HepG2 (cell line): ENCODE results near the gene NHLH2. TPM values are rescaled to one million over a fixed set of nuclear protein-coding genes. Genes with fewer than 3 reads are reported as not detected.

Experiments used
- ATAC-seq: fragments of 200-7000 bp; cut with Tn5 transposase; 3 replicates; pipeline ENCODE4 v1.9.1; 2020; ENCODE audit warnings: mild to moderate bottlenecking, moderate library complexity
- BruUV-seq: library from RNA; stranded (reverse); fragments of 400-500 nt; replicated peaks from 2 replicates; lab custom pipeline; 2021; lab: Mats Ljungman, UMichigan
- CTCF ChIA-PET: fragments of 300-600 bp; formaldehyde crosslinking; extraction: SDS; loops from one replicate; lab custom pipeline; 2021; ENCODE audit warnings: low total read pairs, inconsistent platforms, low intra/inter-chr PET ratio; lab: Yijun Ruan, JAX
- POLR2A ChIA-PET: fragments of 350-600 bp; sonication (Branson Sonifier 250); formaldehyde crosslinking; loops from one replicate; lab custom pipeline; 2020; ENCODE audit warnings: antibody characterized with exemption, inconsistent platforms; lab: Yijun Ruan, JAX
- DNase-seq: peaks from one replicate; pipeline ENCODE4 v3.0.0-alpha.2; 2015; ENCODE audit warnings: low spot score
- FAIRE-seq: peaks from 3 replicates; lab custom pipeline; 2011; peaks lifted over from hg19 to GRCh38; lab: Jason Lieb, UNC
- H2AFZ ChIP-seq: one replicate; pipeline ENCODE4 v1.6.1; 2011; ENCODE audit warnings: low read length, inconsistent platforms
- H3K27ac ChIP-seq: fragments of 300-600 bp; 3 replicates; pipeline ENCODE4 v1.8.0; 2011; ENCODE audit warnings: mixed run types, mild to moderate bottlenecking, mixed read lengths, low read length, inconsistent platforms; ENCODE audit not compliant: insufficient read depth; ENCODE audit errors: extremely low read length
- H3K27me3 ChIP-seq, 2 experiments: fragments of 200-600 bp in 1 of 2; 2 replicates in 1 of 2; 3 replicates in 1 of 2; pipeline versions ENCODE4 v1.6.0 to v1.8.0; 2011; ENCODE audit warnings: low read length in 2 of 2, mild to moderate bottlenecking in 2 of 2, moderate library complexity in 2 of 2, inconsistent platforms in 1 of 2; ENCODE audit not compliant: insufficient read depth in 2 of 2, control insufficient read depth in 1 of 2
- H3K36me3 ChIP-seq, 2 experiments: fragments of 200-600 bp in 1 of 2; replicated peaks in 1 of 2; 2 replicates in 1 of 2; 3 replicates in 1 of 2; pipeline versions ENCODE4 v1.5.1 to v1.8.0; 2011; ENCODE audit warnings: low read length in 2 of 2, inconsistent platforms in 1 of 2; ENCODE audit not compliant: insufficient read depth in 2 of 2, control insufficient read depth in 1 of 2
- H3K4me1 ChIP-seq: 2 replicates; pipeline ENCODE4 v1.5.1; 2012; ENCODE audit warnings: low read length, inconsistent platforms; ENCODE audit not compliant: insufficient read depth
- H3K4me2 ChIP-seq: 2 replicates; pipeline ENCODE4 v1.6.0; 2011; ENCODE audit warnings: low read depth, low read length, inconsistent platforms
- H3K4me3 ChIP-seq, 3 experiments: fragments of 200-600 bp in 1 of 3; sonication (generic), shearing (Covaris generic) in 1 of 3; replicated peaks in 1 of 3; 2 replicates each; pipeline ENCODE4 v1.5.1; 2011 to 2016; ENCODE audit warnings: low read length in 3 of 3, inconsistent platforms in 2 of 3, low read depth in 2 of 3, mild to moderate bottlenecking in 2 of 3, control low read depth in 1 of 3, mixed read lengths in 1 of 3; ENCODE audit not compliant: insufficient read depth in 1 of 3
- H3K79me2 ChIP-seq: one replicate; pipeline ENCODE4 v1.6.1; 2011; ENCODE audit warnings: low read length, inconsistent platforms; ENCODE audit not compliant: insufficient read depth
- H3K9ac ChIP-seq: 2 replicates; pipeline ENCODE4 v1.6.0; 2011; ENCODE audit warnings: mild to moderate bottlenecking, low read depth, low read length, inconsistent platforms; ENCODE audit not compliant: insufficient read depth
- H3K9me3 ChIP-seq: 2 replicates; pipeline ENCODE4 v1.5.1; 2012; ENCODE audit warnings: mild to moderate bottlenecking, low read length
- H4K20me1 ChIP-seq: 2 replicates; pipeline ENCODE4 v1.6.0; 2011; ENCODE audit warnings: inconsistent platforms, mild to moderate bottlenecking, low read length, moderate library complexity; ENCODE audit not compliant: insufficient read depth
- FOSL1 ChIP-seq: sonication (generic); formaldehyde crosslinking; IDR thresholded peaks from 2 replicates; pipeline ENCODE4 v1.9.0; 2021; ENCODE audit warnings: missing genetic modification reagents, borderline replicate concordance
- FOXC1 ChIP-seq: sonication (generic); formaldehyde crosslinking; IDR thresholded peaks from 2 replicates; pipeline ENCODE4 v1.8.0; 2022; ENCODE audit warnings: mild to moderate bottlenecking, missing genetic modification reagents, borderline replicate concordance
- MXD1 ChIP-seq: sonication (generic); formaldehyde crosslinking; IDR thresholded peaks from 2 replicates; pipeline ENCODE4 v1.4.0; 2020; ENCODE audit warnings: mild to moderate bottlenecking, missing genetic modification reagents
- SRSF4 ChIP-seq: fragments of 200-400 bp; formaldehyde crosslinking; IDR thresholded peaks from one replicate; pipeline ENCODE4 v1.6.1; 2018; ENCODE audit warnings: mild to moderate bottlenecking, low read depth, low read length, moderate library complexity; ENCODE audit not compliant: poor library complexity, severe bottlenecking
- TARDBP ChIP-seq: sonication (generic); formaldehyde crosslinking; IDR thresholded peaks from 2 replicates; pipeline ENCODE4 v1.8.0; 2022; ENCODE audit warnings: mild to moderate bottlenecking, missing genetic modification reagents
- TCF7 ChIP-seq: sonication (generic); IDR thresholded peaks from 2 replicates; pipeline ENCODE4 v1.6.1; 2016; ENCODE audit warnings: antibody characterized with exemption, low read depth
- ZBTB39 ChIP-seq: sonication (generic); formaldehyde crosslinking; IDR thresholded peaks from 2 replicates; pipeline ENCODE4 v1.5.0; 2020; ENCODE audit warnings: missing genetic modification reagents
- ZNF724P ChIP-seq: sonication (generic); formaldehyde crosslinking; IDR thresholded peaks from 2 replicates; pipeline ENCODE4 v1.8.0; 2022; ENCODE audit warnings: missing genetic modification reagents, borderline replicate concordance
- ZNF770 ChIP-seq: sonication (generic); formaldehyde crosslinking; IDR thresholded peaks from 2 replicates; pipeline ENCODE4 v1.5.0; 2020; ENCODE audit warnings: mild to moderate bottlenecking, missing genetic modification reagents
- WGBS: methylation state at CpG from one replicate; pipeline ENCODE4 v1.1.6; 2017; ENCODE audit warnings: low lambda C conversion rate; 5-methylcytosine and 5-hydroxymethylcytosine counted together
- in situ Hi-C: cut with HindIII; loops from 2 replicates; pipeline ENCODE4 v1.10.0; 2017; ENCODE audit warnings: low pct_unique_long_range_greater_than_20kb; ENCODE audit not compliant: extremely low pct_ligation_motif_present
- intact Hi-C: fragments of 100-400 bp; cut with micrococcal nuclease; formaldehyde crosslinking; loops from one replicate; pipeline ENCODE4 v1.10.0; 2022; ENCODE audit not compliant: unreplicated experiment
- polyA plus RNA-seq, 8 experiments: library from polyadenylated mRNA; depleted of rRNA in 3 of 8; stranded (reverse) in 7 of 8; unstranded in 1 of 8; fragments of >200 nt; fragmentation: Illumina TruSeq in 4 of 8; extraction: Trizol in 4 of 8; gene quantifications; 2 replicates each; pipeline versions ENCODE4 v1.2.1 to v1.2.3, GENCODE V29; 2011 to 2016; ENCODE audit warnings: low read depth in 4 of 8, missing spikeins in 1 of 8, mixed read lengths in 1 of 8; ENCODE audit not compliant: insufficient read depth in 1 of 8
- total RNA-seq, 5 experiments: library from RNA; depleted of rRNA; stranded (reverse); fragments of >200 nt; fragmentation: Illumina TruSeq; extraction: Trizol; gene quantifications; 2 replicates each; pipeline ENCODE4 v1.2.3, GENCODE V29; 2016; ENCODE audit warnings: low read depth in 1 of 5

The NHLH2 gene
- total and polyA plus RNA-seq, 2 of the 13 experiments (the other 11 are each of a cell fraction or from before 2014, with no cell fraction given), result not detected

GRCh38 chr1:115837740-115838421, 3.0 kb downstream of the NHLH2 start:
- no peak for TF ChIP-seq FOXC1 (CRISPR knock-in tag)
- no peaks in the 10 kb centered on the region for H3K9me3 ChIP-seq
- BruUV-seq, result no TSS peak
- no peak overlapping the region for H3K4me3 ChIP-seq
- WGBS, result 82% methylated on average over 34 of the region's 80 CpGs
- in situ Hi-C loops, result no loop called here
- no peaks in the 10 kb centered on the region for H3K4me1 ChIP-seq
- no peak overlapping the region for H3K27ac ChIP-seq
- no peak for DNase-seq
- H2AFZ ChIP-seq, result no peak overlapping the region
- no peak overlapping the region for H3K9ac ChIP-seq
- CTCF ChIA-PET, result no interaction called here
- no peak overlapping the region for H3K4me2 ChIP-seq
- no peaks in the 10 kb centered on the region for H4K20me1 ChIP-seq
- H3K27me3 ChIP-seq, result peaks cover 0 to 19% of the 10 kb centered on the region in 2 experiments; a peak in 2 of 5 replicates
- H3K36me3 ChIP-seq, result no peaks in the 10 kb centered on the region
- FAIRE-seq, result no peak
- H3K79me2 ChIP-seq, result no peaks in the 10 kb centered on the region
- intact Hi-C loops, result no loop called here
- POLR2A ChIA-PET, result no interaction called here
- ATAC-seq, result no peak

GRCh38 chr1:115837341-115837739, 3.6 kb downstream of the NHLH2 start:
- no peaks in the 10 kb centered on the region for H3K79me2 ChIP-seq
- BruUV-seq, result no TSS peak
- 36% methylated on average over 3 of the region's 4 CpGs for WGBS
- no peaks in the 10 kb centered on the region for H4K20me1 ChIP-seq
- no peak for ATAC-seq
- H3K27me3 ChIP-seq, result peaks cover 0 to 18% of the 10 kb centered on the region in 2 experiments; a peak in 2 of 5 replicates
- in situ Hi-C loops (no loop called here), intact Hi-C loops (no loop called here)
- ChIA-PET POLR2A (no interaction called here), CTCF (no interaction called here)
- no peaks in the 10 kb centered on the region for H3K4me1 ChIP-seq
- H3K9me3 ChIP-seq, result no peaks in the 10 kb centered on the region
- DNase-seq, result no peak
- no peaks in the 10 kb centered on the region for H3K36me3 ChIP-seq
- no peak overlapping the region for H3K4me2 ChIP-seq
- H3K27ac ChIP-seq, result no peak overlapping the region
- H2AFZ ChIP-seq, result no peak overlapping the region
- no peak overlapping the region for H3K4me3 ChIP-seq
- H3K9ac ChIP-seq, result no peak overlapping the region
- no peak for FAIRE-seq
- TF ChIP-seq ZBTB39 (CRISPR knock-in tag) (no peak), FOSL1 (no peak), ZNF770 (CRISPR knock-in tag) (no peak), TARDBP (CRISPR knock-in tag) (no peak), TCF7 (no peak), SRSF4 (no peak), MXD1 (CRISPR knock-in tag) (no peak), ZNF724P (CRISPR knock-in tag) (no peak)
